Small intestine (tissue), 7 donors: ENCODE results near the gene MAB21L3. TPM values are rescaled to one million over a fixed set of nuclear protein-coding genes. Genes with fewer than 3 reads are reported as not detected.

ENCODE experiments used
- DNase-seq, 2 donors: peaks; one replicate each; pipeline versions ENCODE4 v3.0.0 to v3.0.0-alpha.2; 2013
- FAIRE-seq: peaks from 2 replicates; lab custom pipeline; 2012; peaks lifted over from hg19 to GRCh38; lab: Jason Lieb, UNC
- H3K27ac ChIP-seq, 3 donors: one replicate each; pipeline ENCODE4 v1.5.1; 2013; ENCODE audit warnings: low read length in 2 of 3, mild to moderate bottlenecking in 2 of 3, control low read depth in 1 of 3, inconsistent platforms in 1 of 3, low read depth in 1 of 3, moderate library complexity in 1 of 3
- H3K27me3 ChIP-seq, 3 donors: one replicate each; pipeline ENCODE4 v1.6.1; 2013; ENCODE audit warnings: low read length in 3 of 3, inconsistent platforms in 1 of 3; ENCODE audit not compliant: control insufficient read depth in 3 of 3, insufficient read depth in 3 of 3
- H3K36me3 ChIP-seq, 3 donors: one replicate each; pipeline ENCODE4 v1.6.1; 2013; ENCODE audit warnings: low read length in 3 of 3, inconsistent platforms in 1 of 3, low read depth in 1 of 3, mild to moderate bottlenecking in 1 of 3, moderate library complexity in 1 of 3; ENCODE audit not compliant: control insufficient read depth in 3 of 3, insufficient read depth in 2 of 3
- H3K4me1 ChIP-seq, 3 donors: one replicate each; pipeline ENCODE4 v1.6.1; 2013; ENCODE audit warnings: low read length in 2 of 3, inconsistent platforms in 1 of 3, low read depth in 1 of 3, mild to moderate bottlenecking in 1 of 3, moderate library complexity in 1 of 3; ENCODE audit not compliant: control insufficient read depth in 3 of 3, insufficient read depth in 2 of 3
- H3K4me3 ChIP-seq, 3 donors: one replicate each; pipeline ENCODE4 v1.5.1; 2013; ENCODE audit warnings: low read length in 3 of 3, control low read depth in 1 of 3, inconsistent platforms in 1 of 3, low read depth in 1 of 3, mild to moderate bottlenecking in 1 of 3, moderate library complexity in 1 of 3
- H3K9me3 ChIP-seq, 2 donors: one replicate each; pipeline ENCODE4 v1.6.1; 2013; ENCODE audit warnings: low read depth in 1 of 2, low read length in 1 of 2; ENCODE audit not compliant: control insufficient read depth in 2 of 2, insufficient read depth in 1 of 2
- WGBS, 3 donors: extraction: QIAGEN DNeasy Blood & Tissue Kit; methylation state at CpG; one replicate each; pipeline ENCODE4 v1.1.7; 2013; 5-methylcytosine and 5-hydroxymethylcytosine counted together
- polyA plus RNA-seq, 4 donors: library from polyadenylated mRNA; stranded (reverse) in 3 of 4; unstranded in 1 of 4; fragments of 200-250 nt in 3 of 4; fragments of 120-200 nt in 1 of 4; gene quantifications; one replicate each; pipeline versions ENCODE4 v1.2.1 to v1.2.3, GENCODE V29; 2013
- donor health status: healthy with polysubstance abuse.
- donor health status: control.
- donor health status: control.
- donor health status: Bipolar disorder and iron deficiency.
- donor health status: healthy.

MAB21L3 gene
- polyA plus RNA-seq, 4 donors: 0.16 to 1.4 (median 0.22) TPM; not detected in 1

GRCh38 chr1:116099379-116099778 lies 11.8 kb upstream of the MAB21L3 start:
- DNase-seq (no peak), FAIRE-seq (no peak)
- H3K27me3 ChIP-seq: no peaks in the 10 kb centered on the region
- 78 to 83% (median 82%) methylated on average over 4 of the region's 4 CpGs for WGBS, 3 donors
- H3K9me3 ChIP-seq: peaks cover 0 to 6% of the 10 kb centered on the region in 2 donors
- H3K27ac ChIP-seq: no peak overlapping the region
- H3K4me3 ChIP-seq: no peak overlapping the region
- H3K36me3 ChIP-seq: no peaks in the 10 kb centered on the region
- no peaks in the 10 kb centered on the region for H3K4me1 ChIP-seq

- Histone ChIP-seq H3K36me3 (no peaks in the 10 kb centered on the region), H3K4me3 (no peak overlapping the region), H3K27ac (no peak overlapping the region), H3K9me3 (peaks cover 0 to 4% of the 10 kb centered on the region in 2 donors), H3K27me3 (no peaks in the 10 kb centered on the region), H3K4me1 (peaks cover 0 to 2% (median 0%) of the 10 kb centered on the region in 3 donors)
- FAIRE-seq: no peak
- 82 to 92% (median 91%) methylated on average over 2 of the region's 2 CpGs for WGBS, 3 donors
- no peak for DNase-seq
These were observed 11.3 kb upstream of the MAB21L3 start for GRCh38 chr1:116099919-116100318.

- no peak overlapping the region for H3K27ac ChIP-seq
- no peaks in the 10 kb centered on the region for H3K9me3 ChIP-seq
- 39 to 63% (median 57%) methylated on average over 3 of the region's 3 CpGs for WGBS, 3 donors
- H3K36me3 ChIP-seq: no peaks in the 10 kb centered on the region
- no peak overlapping the region for H3K4me3 ChIP-seq
- H3K27me3 ChIP-seq: no peaks in the 10 kb centered on the region
- H3K4me1 ChIP-seq: peaks cover 0 to 2% (median 0%) of the 10 kb centered on the region in 3 donors
- no peak for FAIRE-seq
- DNase-seq: peak; percentile 24 to 67
These were observed 6.5 kb upstream of the MAB21L3 start for GRCh38 chr1:116104667-116105066.

GRCh38 chr1:116105996-116106395 lies 5.2 kb upstream of the MAB21L3 start:
- no peak for FAIRE-seq
- no peak overlapping the region for H3K27ac ChIP-seq

GRCh38 chr1:116106646-116107045 lies 4.6 kb upstream of the MAB21L3 start:
- WGBS, 3 donors: 93 to 97% (median 94%) methylated on average over 4 of the region's 4 CpGs
- Histone ChIP-seq H3K4me3 (no peak overlapping the region), H3K27me3 (no peaks in the 10 kb centered on the region), H3K27ac (no peak overlapping the region), H3K4me1 (peaks cover 0 to 16% (median 2%) of the 10 kb centered on the region in 3 donors), H3K9me3 (no peaks in the 10 kb centered on the region), H3K36me3 (no peaks in the 10 kb centered on the region)
- FAIRE-seq (no peak), DNase-seq (no peak)

More at GRCh38 chr1:116105996-116106395, 5.2 kb upstream of the MAB21L3 start:
- DNase-seq: no peak
- Histone ChIP-seq H3K9me3 (no peaks in the 10 kb centered on the region), H3K4me1 (peaks cover 0 to 11% (median 0%) of the 10 kb centered on the region in 3 donors), H3K27me3 (no peaks in the 10 kb centered on the region), H3K4me3 (no peak overlapping the region), H3K36me3 (no peaks in the 10 kb centered on the region)
- 22 to 43% (median 36%) methylated on average over 2 of the region's 2 CpGs for WGBS, 3 donors

GRCh38 chr1:116107371-116107770 lies 3.8 kb upstream of the MAB21L3 start:
- FAIRE-seq (no peak), DNase-seq (no peak)
- no peak overlapping the region for H3K4me3 ChIP-seq
- no peaks in the 10 kb centered on the region for H3K36me3 ChIP-seq
- no peaks in the 10 kb centered on the region for H3K9me3 ChIP-seq
- peaks cover 0 to 21% (median 5%) of the 10 kb centered on the region in 3 donors for H3K4me1 ChIP-seq
- H3K27me3 ChIP-seq: no peaks in the 10 kb centered on the region
- 89 to 95% (median 89%) methylated on average over 4 of the region's 4 CpGs for WGBS, 3 donors
- no peak overlapping the region for H3K27ac ChIP-seq

GRCh38 chr1:116111524-116112021 lies 374 bp downstream of the MAB21L3 start:
- FAIRE-seq (no peak), DNase-seq (peak; percentile 58 to 68)
- H3K4me3 ChIP-seq: no peak overlapping the region
- H3K4me1 ChIP-seq: peaks cover 0 to 19% (median 5%) of the 10 kb centered on the region in 3 donors
- H3K36me3 ChIP-seq: no peaks in the 10 kb centered on the region
- H3K27me3 ChIP-seq: no peaks in the 10 kb centered on the region
- WGBS, 3 donors: 15 to 45% (median 35%) methylated on average over 11 of the region's 11 CpGs
- H3K27ac ChIP-seq: peak overlapping the region in 2 of 3 donors; percentile 58 to 61
- H3K9me3 ChIP-seq: no peaks in the 10 kb centered on the region

GRCh38 chr1:116112388-116113140 lies 1.4 kb downstream of the MAB21L3 start:
- no peaks in the 10 kb centered on the region for H3K36me3 ChIP-seq
- H3K27me3 ChIP-seq: no peaks in the 10 kb centered on the region
- H3K9me3 ChIP-seq: no peaks in the 10 kb centered on the region
- peak overlapping the region in 1 of 3 donors; percentile 61 for H3K27ac ChIP-seq
- H3K4me3 ChIP-seq: no peak overlapping the region
- DNase-seq: no peak
- 70 to 81% (median 78%) methylated on average over 4 of the region's 4 CpGs for WGBS, 3 donors
- peaks cover 0 to 19% (median 5%) of the 10 kb centered on the region in 3 donors for H3K4me1 ChIP-seq
- FAIRE-seq: no peak
